HG03097 (cell line): ENCODE data around the gene PODXL2.
"Not testable (repeated sequence)": the region's sequence is repeated elsewhere in the genome, so short reads cannot be mapped to it uniquely, and the experiment has no call there.

ENCODE experiments used
- ATAC-seq: cut with Tn5 transposase; IDR thresholded peaks from one replicate; pipeline ENCODE4 v1.9.1; 2021; ENCODE audit not compliant: unreplicated experiment, low FRiP score

Gene PODXL2

DNA sequence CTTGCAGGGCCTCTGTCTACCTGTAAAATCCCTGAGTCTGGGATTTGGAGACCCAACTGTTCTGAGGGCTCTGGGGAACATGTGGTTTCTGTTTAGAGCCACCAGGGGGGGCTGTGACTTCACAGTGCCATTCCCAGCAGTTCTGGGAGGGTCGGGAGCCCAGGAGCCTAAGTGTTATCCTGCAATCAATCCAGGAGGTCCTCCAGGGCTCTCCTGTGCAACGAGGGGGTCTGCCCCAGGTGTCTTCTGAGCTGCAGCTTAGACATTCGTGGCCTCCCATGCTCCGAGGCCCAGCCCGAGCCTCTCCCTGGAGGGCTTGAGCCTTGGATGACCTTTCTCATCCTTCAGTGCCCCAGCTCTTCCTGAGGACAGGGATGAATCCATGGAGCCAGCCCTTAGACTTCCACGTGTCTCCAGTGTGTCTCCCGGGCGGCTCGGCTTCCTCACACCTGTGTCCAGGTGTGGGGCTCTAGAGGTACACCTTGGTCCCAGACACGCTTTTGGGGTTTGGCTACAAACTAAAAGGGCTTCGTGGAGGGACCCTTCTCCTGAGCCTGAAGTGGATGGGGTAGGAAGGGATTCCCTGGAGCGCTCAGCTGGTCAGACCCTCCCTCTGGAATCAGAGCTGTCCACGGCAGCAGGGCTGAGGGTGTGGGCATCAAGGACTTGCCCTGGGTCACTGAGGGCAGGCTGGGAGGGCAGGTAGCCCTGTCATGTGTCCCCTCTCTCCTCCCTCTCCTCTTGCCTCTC lies 23.4 kb downstream of the PODXL2 start:
- ATAC-seq: no peak

DNA sequence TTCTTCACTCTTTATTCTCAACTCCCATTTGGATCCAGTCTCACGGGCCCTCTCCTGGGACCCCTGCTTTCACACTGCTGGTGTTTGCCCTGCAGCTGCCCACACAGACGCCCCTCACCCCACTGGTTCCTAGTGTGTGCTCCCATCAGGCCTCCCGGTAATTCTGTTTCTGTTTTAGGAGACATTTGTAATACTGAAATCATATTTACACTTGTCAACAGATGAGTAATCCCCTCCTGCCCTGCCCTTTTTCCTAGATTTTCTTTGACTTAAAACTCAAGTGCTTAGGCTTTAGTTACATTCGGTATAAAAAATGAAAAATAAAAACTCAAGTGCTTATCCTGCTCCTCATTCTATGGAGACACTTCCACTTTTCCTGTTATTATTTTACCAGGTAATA lies 25.4 kb downstream of the PODXL2 start:
- no peak for ATAC-seq

- ATAC-seq: not testable (repeated sequence)
These were observed 26.0 kb downstream of the PODXL2 start for GRCh38 chr3:127654993-127655392.

DNA sequence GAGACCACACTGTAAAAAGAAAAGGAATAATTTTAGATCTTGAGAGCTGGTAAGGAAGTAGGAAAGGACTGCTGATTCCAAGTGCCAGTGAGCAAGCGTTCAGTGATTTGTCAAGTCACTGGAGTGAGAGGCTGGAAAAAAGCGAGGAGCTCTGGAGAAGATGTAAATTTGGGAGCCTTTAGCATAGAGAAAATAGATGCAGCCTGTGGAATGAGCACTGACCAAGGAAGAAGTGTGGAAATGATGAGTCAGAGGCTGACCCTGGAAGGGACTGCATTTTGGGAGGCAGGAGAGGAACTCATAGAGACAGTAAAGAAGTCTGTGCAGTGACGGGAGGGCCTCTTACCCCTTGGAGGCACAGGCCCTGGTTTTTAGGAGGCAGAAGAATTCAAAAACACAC lies 26.7 kb downstream of the PODXL2 start:
- ATAC-seq: no peak

GRCh38 chr3:127656906-127657305 lies 27.9 kb downstream of the PODXL2 start:
- ATAC-seq: no peak

GRCh38 chr3:127658234-127658633 lies 29.2 kb downstream of the PODXL2 start:
- ATAC-seq: no peak

DNA sequence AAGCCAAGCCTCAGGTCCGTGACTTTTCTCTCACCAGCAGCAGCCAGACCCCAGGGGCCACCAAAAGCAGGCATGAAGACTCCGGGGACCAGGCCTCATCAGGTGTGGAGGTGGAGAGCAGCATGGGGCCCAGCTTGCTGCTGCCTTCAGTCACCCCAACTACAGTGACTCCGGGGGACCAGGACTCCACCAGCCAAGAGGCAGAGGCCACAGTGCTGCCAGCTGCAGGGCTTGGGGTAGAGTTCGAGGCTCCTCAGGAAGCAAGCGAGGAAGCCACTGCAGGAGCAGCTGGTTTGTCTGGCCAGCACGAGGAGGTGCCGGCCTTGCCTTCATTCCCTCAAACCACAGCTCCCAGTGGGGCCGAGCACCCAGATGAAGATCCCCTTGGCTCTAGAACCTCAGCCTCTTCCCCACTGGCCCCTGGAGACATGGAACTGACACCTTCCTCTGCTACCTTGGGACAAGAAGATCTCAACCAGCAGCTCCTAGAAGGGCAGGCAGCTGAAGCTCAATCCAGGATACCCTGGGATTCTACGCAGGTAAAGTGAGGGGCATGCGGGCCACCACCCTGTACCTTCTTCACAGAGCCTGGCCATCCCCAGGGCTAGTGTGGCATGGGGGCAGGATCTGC lies 31.8 kb downstream of the PODXL2 start:
- ATAC-seq: no peak

DNA sequence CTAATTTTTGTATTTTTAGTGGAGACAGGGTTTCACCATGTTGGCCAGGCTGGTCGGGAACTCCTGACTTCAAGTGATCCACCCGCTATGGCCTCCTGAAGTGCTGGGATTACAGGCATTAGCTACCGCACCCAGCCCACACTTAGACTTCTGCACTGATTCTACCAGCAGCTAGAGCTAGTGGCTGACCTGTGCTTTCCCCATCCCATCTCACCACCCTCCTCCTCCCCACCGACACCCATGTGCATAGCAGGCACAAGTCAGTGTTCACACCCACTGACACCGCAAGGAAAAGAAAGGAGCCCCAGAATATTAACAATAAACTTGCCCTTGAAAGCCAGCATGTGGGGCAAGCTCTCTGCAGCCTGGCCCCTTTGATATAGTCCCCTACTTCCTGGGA lies 32.6 kb downstream of the PODXL2 start:
- no peak for ATAC-seq

- no peak for ATAC-seq
These were observed 33.0 kb downstream of the PODXL2 start for GRCh38 chr3:127662001-127662469.

- no peak for ATAC-seq
These were observed 34.2 kb downstream of the PODXL2 start for GRCh38 chr3:127663151-127663550.

- no peak for ATAC-seq
These were observed 36.2 kb downstream of the PODXL2 start for GRCh38 chr3:127665165-127665564.

GRCh38 chr3:127665586-127665985 lies 36.6 kb downstream of the PODXL2 start:
- ATAC-seq: no peak

DNA sequence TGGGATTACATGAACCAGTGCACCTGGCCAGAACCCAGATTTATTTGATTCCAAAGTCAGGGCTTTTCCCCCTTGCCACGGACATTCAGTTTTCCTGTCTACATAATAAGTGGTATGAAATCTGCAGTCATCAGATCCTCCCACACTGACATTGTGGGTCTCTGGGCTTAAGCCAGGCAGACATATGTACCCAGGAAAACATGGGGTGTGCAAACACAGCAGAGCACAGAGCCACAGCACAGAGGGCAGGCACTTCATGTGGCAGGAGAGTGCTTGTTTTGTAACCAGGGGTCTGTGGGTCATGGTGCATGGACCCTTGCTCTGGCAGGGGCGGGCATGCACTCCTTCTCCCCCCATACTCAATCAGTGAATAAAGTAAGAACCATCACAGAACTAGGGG lies 37.7 kb downstream of the PODXL2 start:
- ATAC-seq: no peak

DNA sequence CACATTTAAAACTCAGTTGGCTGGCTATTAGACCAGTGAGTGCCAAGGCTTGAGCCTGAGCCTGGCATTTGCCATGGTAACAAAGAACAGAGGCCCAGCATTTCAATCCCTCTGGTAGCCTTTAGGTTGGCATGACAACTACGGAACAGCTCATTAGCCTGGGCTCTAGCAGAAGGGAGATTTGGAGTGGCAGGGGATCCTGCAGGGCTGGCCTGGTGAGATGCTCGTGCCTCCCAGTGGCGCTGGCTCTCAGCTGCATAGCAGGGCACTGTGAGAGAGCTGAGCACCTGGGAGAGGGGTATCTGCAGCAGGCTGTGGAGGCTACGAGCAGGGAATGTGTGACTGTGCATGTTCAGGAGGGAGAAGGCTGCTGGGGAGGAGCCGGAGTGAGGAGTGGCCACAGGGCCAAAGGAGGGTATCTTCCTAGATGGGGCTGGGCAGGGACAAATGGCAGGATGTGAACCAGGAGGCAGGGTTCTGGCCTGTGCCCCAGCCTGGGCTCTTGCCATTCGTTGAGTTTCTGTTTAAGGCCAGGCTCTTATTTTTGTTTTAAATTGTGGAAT lies 38.2 kb downstream of the PODXL2 start:
- ATAC-seq: no peak

DNA sequence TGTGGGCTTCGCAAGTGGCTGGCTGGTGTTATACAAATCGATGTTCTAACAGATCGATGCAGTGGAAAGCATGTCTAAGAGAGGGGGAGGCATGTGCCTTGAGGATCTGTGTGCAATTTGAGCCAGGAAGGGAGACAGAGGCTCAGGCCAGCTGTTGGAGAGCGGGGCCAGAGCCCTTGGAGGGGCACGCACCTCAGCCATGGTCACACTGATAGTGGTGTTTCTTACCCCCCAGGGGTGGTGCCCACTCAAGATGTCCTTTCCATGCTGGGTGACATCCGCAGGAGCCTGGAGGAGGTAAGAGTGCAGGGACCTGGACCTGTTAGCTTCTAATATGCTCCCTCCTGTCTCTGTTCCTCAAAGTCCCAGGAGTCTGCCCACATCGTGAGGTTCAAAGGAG lies 39.9 kb downstream of the PODXL2 start:
- ATAC-seq: no peak

GRCh38 chr3:127669541-127670228 lies 40.7 kb downstream of the PODXL2 start:
- no peak for ATAC-seq

GRCh38 chr3:127670229-127670559 lies 41.2 kb downstream of the PODXL2 start:
- no peak for ATAC-seq

DNA sequence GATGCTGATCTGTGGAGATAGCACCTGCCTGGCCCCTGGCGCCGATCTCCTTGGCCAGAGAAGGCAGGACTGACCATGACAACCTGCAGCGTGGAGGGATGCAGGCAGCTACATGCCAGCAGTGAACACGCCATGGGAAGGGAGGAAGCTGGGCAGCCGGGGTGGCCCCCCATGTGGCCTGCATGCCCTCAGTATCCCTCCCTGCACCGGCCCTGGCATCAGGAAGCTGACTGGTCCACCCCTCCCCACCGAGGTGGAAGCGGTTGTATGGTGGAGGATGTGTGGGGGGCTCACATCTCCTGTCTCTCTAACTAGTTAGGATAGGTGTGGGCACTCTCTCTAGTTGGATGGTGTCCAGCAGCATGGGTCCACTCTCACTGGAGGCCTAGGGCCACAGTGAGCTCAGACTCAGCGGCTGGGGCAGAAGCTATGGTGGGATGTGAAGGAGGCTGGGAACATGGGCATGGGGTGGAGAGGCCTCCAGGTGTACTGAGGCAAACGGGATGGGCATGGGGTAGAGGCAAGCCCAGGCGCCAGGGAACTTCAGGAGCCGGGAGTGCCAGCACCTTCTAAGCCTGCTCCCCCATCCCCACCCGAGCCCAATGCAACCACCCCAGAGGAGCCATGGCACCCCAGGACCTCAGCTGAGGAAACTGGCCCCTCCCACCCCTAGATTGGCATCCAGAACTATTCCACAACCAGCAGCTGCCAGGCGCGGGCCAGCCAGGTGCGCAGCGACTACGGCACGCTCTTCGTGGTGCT lies 42.0 kb downstream of the PODXL2 start:
- ATAC-seq: no peak

GRCh38 chr3:127671523-127672428 lies 42.8 kb downstream of the PODXL2 start:
- ATAC-seq: peak; percentile 5
